ENCODE measurements around the gene TRPM3. TPM values are rescaled to one million over a fixed set of nuclear protein-coding genes. Genes with fewer than 3 reads are reported as not detected.

TRPM3 gene
- total RNA-seq, 3 donors from 2014 or later (not counting 1 experiment from before 2014, with no cell fraction given) = not detected

GRCh38 chr9:70805949-70806348 lies 315.5 kb downstream of the TRPM3 start:
- Histone ChIP-seq H3K36me3 (ENCODE audit: control insufficient read depth, insufficient read depth, low read length) (no peaks in the 10 kb centered on the region), H3K4me1 (ENCODE audit: control insufficient read depth, insufficient read depth, low read length) (no peaks in the 10 kb centered on the region), H3K9me3 (ENCODE audit: control insufficient read depth, insufficient read depth, low read length) (no peaks in the 10 kb centered on the region), H3K27ac (ENCODE audit: low read length) (no peak overlapping the region), H3K4me3 (ENCODE audit: low read length) (no peak overlapping the region), H3K27me3 (ENCODE audit: control insufficient read depth, insufficient read depth, low read length) (peaks cover 2% of the 10 kb centered on the region)
- Mint-ChIP-seq H3K36me3 (no peaks in the 10 kb centered on the region), H3K9me3 (no peaks in the 10 kb centered on the region), H3K4me1 (no peaks in the 10 kb centered on the region), H3K27ac (no peak overlapping the region), H3K4me3 (no peak overlapping the region), H3K27me3 (ENCODE audit: low read depth in 2 of 2) (peaks cover 0 to 5% of the 10 kb centered on the region in 2 donors)
- WGBS (ENCODE audit: insufficient coverage) = 76% methylated on average over 6 of the region's 6 CpGs
- ATAC-seq = no peak
- TF ChIP-seq, protein P1, sequence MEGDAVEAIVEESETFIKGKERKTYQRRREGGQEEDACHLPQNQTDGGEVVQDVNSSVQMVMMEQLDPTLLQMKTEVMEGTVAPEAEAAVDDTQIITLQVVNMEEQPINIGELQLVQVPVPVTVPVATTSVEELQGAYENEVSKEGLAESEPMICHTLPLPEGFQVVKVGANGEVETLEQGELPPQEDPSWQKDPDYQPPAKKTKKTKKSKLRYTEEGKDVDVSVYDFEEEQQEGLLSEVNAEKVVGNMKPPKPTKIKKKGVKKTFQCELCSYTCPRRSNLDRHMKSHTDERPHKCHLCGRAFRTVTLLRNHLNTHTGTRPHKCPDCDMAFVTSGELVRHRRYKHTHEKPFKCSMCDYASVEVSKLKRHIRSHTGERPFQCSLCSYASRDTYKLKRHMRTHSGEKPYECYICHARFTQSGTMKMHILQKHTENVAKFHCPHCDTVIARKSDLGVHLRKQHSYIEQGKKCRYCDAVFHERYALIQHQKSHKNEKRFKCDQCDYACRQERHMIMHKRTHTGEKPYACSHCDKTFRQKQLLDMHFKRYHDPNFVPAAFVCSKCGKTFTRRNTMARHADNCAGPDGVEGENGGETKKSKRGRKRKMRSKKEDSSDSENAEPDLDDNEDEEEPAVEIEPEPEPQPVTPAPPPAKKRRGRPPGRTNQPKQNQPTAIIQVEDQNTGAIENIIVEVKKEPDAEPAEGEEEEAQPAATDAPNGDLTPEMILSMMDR (IDR thresholded peaks at IDR 0.05) = no peak
- intact Hi-C loops (cut with micrococcal nuclease) = no loop called here
- DNase-seq = no peak

- no peak overlapping the region for H3K4me3 ChIP-seq (ENCODE audit: low read length)
- no peak for DNase-seq
- H3K27me3 ChIP-seq (ENCODE audit: control insufficient read depth, insufficient read depth, low read length) = peaks cover 2% of the 10 kb centered on the region
- H3K36me3 ChIP-seq (ENCODE audit: control insufficient read depth, insufficient read depth, low read length) = no peaks in the 10 kb centered on the region
- Mint-ChIP-seq H3K27ac (no peak overlapping the region), H3K36me3 (no peaks in the 10 kb centered on the region), H3K4me1 (no peaks in the 10 kb centered on the region), H3K9me3 (no peaks in the 10 kb centered on the region), H3K27me3 (ENCODE audit: low read depth in 2 of 2) (peaks cover under 1 to 3% of the 10 kb centered on the region in 2 donors), H3K4me3 (no peak overlapping the region)
- no peaks in the 10 kb centered on the region for H3K9me3 ChIP-seq (ENCODE audit: control insufficient read depth, insufficient read depth, low read length)
- intact Hi-C loops (cut with micrococcal nuclease) = no loop called here
- no peak for ATAC-seq
- H3K27ac ChIP-seq (ENCODE audit: low read length) = no peak overlapping the region
- no peaks in the 10 kb centered on the region for H3K4me1 ChIP-seq (ENCODE audit: control insufficient read depth, insufficient read depth, low read length)
- TF ChIP-seq, protein P1 (IDR thresholded peaks at IDR 0.05) = no peak
- WGBS (ENCODE audit: insufficient coverage) = 92% methylated on average over 5 of the region's 6 CpGs
Measured at GRCh38 chr9:70802758-70803436, 318.5 kb downstream of the TRPM3 start.

GRCh38 chr9:70802206-70802605 lies 319.2 kb downstream of the TRPM3 start:
- 0% methylated on average over 1 of the region's 1 CpG for WGBS (ENCODE audit: insufficient coverage)
- H3K27ac Mint-ChIP-seq = no peak overlapping the region
- no peaks in the 10 kb centered on the region for H3K4me1 Mint-ChIP-seq
- Histone ChIP-seq H3K27me3 (ENCODE audit: control insufficient read depth, insufficient read depth, low read length) (peaks cover 2% of the 10 kb centered on the region), H3K27ac (ENCODE audit: low read length) (no peak overlapping the region), H3K36me3 (ENCODE audit: control insufficient read depth, insufficient read depth, low read length) (no peaks in the 10 kb centered on the region), H3K9me3 (ENCODE audit: control insufficient read depth, insufficient read depth, low read length) (no peaks in the 10 kb centered on the region), H3K4me3 (ENCODE audit: low read length) (no peak overlapping the region), H3K4me1 (ENCODE audit: control insufficient read depth, insufficient read depth, low read length) (no peaks in the 10 kb centered on the region)
- DNase-seq (no peak), ATAC-seq (no peak)
- H3K36me3 Mint-ChIP-seq = no peaks in the 10 kb centered on the region
- peaks cover 3 to 7% of the 10 kb centered on the region in 2 donors for H3K27me3 Mint-ChIP-seq (ENCODE audit: low read depth in 2 of 2)
- no peak overlapping the region for H3K4me3 Mint-ChIP-seq
- intact Hi-C loops (cut with micrococcal nuclease) = no loop called here
- TF ChIP-seq, protein P1 (IDR thresholded peaks at IDR 0.05) = no peak
- peaks cover 0 to 2% of the 10 kb centered on the region in 2 donors for H3K9me3 Mint-ChIP-seq
